Renal cortical epithelial cell (primary cell): ENCODE results near the gene TMEM272. TPM values are rescaled to one million over a fixed set of nuclear protein-coding genes. Genes with fewer than 3 reads are reported as not detected.

ENCODE experiments used
- DNase-seq: peaks from one replicate; pipeline ENCODE4 v3.0.0-alpha.2; 2011; ENCODE audit warnings: low read depth
- total RNA-seq: library from RNA; depleted of rRNA; stranded (reverse); fragments of >200 nt; gene quantifications from 2 replicates; pipeline ENCODE4 v1.2.3, GENCODE V29; 2014

TMEM272 gene
- total RNA-seq, 1 donor from 2014 or later = not detected

- DNase-seq = peak; percentile 33
Measured at GRCh38 chr13:51781246-51782022, 63.5 kb downstream of the TMEM272 start.

DNA sequence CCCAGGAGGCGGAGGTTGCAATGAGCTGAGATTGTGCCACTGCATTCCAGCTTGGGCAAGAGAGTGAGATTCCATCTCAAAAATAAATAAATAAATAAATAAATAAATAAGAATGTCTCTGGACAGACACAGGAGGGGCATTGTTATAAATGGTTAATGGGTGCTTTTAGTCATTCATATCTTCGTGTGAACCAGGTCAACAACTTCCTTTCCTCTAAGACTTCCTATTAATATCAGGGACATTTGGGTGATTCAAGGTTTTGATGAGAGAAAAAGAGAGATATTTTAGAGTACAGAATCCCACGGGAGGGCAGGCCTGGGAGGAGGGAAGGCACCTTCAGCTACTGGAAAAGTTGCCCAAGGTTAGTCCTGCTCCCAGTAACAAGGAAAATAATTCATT lies 64.9 kb downstream of the TMEM272 start:
- DNase-seq = no peak

- no peak for DNase-seq
Measured at GRCh38 chr13:51778392-51778791, 66.6 kb downstream of the TMEM272 start.

- DNase-seq = no peak
Measured at GRCh38 chr13:51777921-51778320, 67.1 kb downstream of the TMEM272 start.

- DNase-seq = no peak
Measured at GRCh38 chr13:51776179-51776578, 68.8 kb downstream of the TMEM272 start.

GRCh38 chr13:51773515-51773914 lies 71.5 kb downstream of the TMEM272 start:
- DNase-seq = no peak

GRCh38 chr13:51772781-51773180 lies 72.2 kb downstream of the TMEM272 start:
- DNase-seq = no peak

DNA sequence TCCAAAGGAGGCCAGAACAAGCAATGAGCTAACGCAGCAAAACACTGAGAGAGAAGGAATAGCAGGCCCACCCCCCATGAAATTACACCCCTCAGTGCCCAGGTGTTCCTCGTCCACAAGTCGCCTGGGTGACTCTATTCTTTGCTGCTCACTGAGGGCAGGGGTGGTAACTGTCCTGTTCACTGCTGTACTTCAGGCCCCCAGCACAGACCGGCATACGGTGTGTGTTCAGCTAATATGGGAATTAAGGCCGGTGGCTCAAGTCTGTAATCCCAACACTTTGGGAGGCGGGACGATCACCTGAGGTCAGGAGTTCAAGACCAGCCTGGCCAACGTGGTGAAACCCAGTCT lies 72.9 kb downstream of the TMEM272 start:
- no peak for DNase-seq

DNA sequence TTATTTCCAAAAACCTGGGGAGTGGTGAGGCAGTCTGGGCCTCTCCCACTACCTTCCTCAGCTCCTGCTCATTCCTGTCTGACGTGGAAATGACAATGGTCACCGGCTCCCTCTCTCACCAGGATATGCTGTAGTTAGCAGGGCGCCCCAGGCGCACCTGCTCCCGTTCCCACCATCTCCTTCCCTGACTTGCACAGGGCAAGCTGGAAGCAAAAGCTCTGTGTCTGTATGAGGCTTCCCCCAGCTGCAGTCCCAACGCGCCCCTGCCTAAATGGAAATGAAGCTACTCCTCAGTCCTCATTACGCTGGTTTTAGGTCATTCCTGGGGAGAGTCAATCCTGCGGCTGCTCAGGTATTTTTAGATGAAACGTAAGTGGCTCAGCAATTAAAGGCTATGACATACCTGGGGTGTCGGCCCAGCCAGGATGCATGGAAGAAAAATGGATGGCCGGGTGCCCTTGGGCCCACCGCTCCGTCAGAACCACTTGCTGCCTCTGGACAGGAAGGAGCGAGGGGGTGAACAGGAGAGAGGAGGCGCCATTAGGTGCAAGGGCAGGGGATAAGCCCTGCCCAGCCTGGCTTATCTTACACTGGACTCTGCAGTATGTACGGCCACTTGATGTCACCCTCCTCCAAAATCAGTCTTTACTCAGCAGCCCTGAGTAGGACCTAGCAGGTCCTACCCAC lies 73.4 kb downstream of the TMEM272 start:
- DNase-seq = no peak

GRCh38 chr13:51770681-51771417 lies 74.1 kb downstream of the TMEM272 start:
- DNase-seq = no peak

GRCh38 chr13:51770160-51770559 lies 74.8 kb downstream of the TMEM272 start:
- DNase-seq = no peak

DNA sequence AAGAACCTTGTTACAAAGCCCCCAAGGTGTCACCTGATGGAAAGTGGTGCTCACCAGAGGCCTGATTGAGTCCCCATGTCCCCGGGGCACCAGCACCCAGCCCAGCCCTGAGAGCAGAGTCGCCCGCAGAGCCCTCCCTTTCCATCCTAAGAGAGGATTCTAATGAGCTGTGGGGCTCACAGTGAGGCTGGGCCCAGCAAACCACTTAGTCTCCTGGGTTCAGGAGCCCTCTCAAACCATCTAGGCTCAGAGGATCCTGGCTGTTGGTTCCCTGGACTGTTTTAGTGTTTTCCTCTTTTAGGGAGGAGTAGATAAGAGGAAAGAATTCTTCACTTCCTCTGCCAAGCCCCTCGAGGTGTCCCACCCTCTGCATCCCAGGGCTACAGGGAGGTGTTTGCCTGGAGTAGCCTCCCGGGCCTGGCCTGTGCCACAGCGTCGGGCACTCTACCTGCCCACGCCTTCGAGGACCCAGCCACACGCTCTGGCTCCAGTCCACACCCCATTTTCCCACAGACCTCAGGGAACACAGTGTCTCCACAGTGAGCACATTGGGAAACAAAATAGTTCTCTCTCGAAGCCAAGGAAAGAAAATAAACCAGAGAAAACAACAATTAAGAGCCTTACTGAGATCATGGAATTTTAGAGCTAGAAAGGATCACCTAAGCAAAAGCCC lies 75.4 kb downstream of the TMEM272 start:
- peak; percentile 23 for DNase-seq

GRCh38 chr13:51768976-51769375 lies 76.0 kb downstream of the TMEM272 start:
- no peak for DNase-seq

GRCh38 chr13:51768378-51768921 lies 76.5 kb downstream of the TMEM272 start:
- DNase-seq = no peak

- no peak for DNase-seq
Measured at GRCh38 chr13:51767100-51767499, 77.9 kb downstream of the TMEM272 start.

GRCh38 chr13:51765142-51765515 lies 79.8 kb downstream of the TMEM272 start:
- DNase-seq = no peak

GRCh38 chr13:51764184-51765141 lies 80.5 kb downstream of the TMEM272 start:
- DNase-seq = peak; percentile 93

- DNase-seq = no peak
Measured at GRCh38 chr13:51763486-51763885, 81.5 kb downstream of the TMEM272 start.
